ENCODE data around the gene RELN. TPM values are rescaled to one million over a fixed set of nuclear protein-coding genes. Genes with fewer than 3 reads are reported as not detected.

Gene RELN
- polyA plus RNA-seq, 1 donor: 3.5 TPM

GRCh38 chr7:103569621-103570305, 419.7 kb downstream of the RELN start:
- no peak for DNase-seq (ENCODE audit: low read depth)

DNA sequence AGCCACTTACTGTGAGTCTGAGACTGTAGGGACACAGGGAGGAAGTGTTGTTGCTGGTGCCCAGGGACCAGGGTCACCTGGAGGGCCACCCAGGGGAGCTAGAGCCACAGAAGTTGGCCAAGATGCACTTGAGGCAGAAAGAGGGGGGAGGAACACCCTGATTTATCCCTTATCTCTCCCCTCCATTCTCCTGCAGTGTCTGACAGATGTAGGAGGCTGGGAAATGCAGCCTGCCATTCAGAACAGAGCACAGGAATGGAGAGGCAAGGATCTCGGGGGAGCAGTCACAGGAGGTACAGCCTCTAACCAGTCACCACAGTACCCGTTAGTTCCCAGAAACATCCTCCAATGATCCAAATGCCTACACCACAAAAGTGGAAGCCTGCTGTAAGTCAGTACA, 425.0 kb downstream of the RELN start:
- DNase-seq (ENCODE audit: low read depth): no peak

- DNase-seq (ENCODE audit: low read depth): no peak
Measured at GRCh38 chr7:103560136-103560535, 429.3 kb downstream of the RELN start.

- no peak for DNase-seq (ENCODE audit: low read depth)
Measured at GRCh38 chr7:103551016-103551415, 438.4 kb downstream of the RELN start.

GRCh38 chr7:103549786-103550185, 439.7 kb downstream of the RELN start:
- no peak for DNase-seq (ENCODE audit: low read depth)

GRCh38 chr7:103547451-103548284, 441.8 kb downstream of the RELN start:
- no peak for DNase-seq (ENCODE audit: low read depth)

GRCh38 chr7:103542470-103542869, 447.0 kb downstream of the RELN start:
- no peak for DNase-seq (ENCODE audit: low read depth)

DNA sequence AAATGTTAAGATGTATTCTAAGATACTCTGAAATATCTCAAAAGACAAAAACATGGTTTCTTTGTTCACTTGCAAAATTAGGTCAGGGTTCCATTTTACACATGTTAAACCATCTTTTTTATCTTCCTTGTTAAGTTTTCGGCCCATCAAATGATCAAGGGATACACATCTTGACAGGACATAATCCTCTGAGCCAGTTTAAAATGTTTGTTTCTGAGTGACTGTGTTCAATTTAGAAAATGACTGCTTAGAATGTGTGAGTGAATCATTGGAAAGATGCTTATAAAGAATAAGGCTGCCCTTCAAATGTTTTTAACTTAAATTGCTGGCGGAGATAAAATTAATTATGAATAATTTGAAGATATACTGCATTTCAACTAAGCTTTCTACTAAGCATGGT, 447.5 kb downstream of the RELN start:
- DNase-seq (ENCODE audit: low read depth): no peak

DNA sequence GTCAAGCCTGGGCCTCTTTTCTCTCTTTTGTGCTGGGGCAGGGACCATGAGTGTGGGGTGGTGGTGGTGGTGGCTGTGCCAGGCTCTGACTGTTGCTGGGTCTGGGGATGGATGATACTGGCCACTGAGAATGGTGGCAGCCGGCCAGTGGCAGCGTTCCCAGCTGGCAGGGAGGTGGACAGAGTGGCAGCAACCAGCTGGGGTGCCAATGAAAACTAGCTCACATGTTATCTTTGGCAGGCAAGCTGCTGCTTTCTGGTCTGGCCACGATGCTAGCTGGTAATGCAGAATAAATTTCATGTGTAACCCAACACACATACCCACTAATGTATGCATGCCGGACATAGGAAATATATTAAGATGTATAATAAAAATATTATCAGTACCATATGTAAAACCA, 448.4 kb downstream of the RELN start:
- no peak for DNase-seq (ENCODE audit: low read depth)

- no peak for DNase-seq (ENCODE audit: low read depth)
Measured at GRCh38 chr7:103540338-103540737, 449.1 kb downstream of the RELN start.

DNA sequence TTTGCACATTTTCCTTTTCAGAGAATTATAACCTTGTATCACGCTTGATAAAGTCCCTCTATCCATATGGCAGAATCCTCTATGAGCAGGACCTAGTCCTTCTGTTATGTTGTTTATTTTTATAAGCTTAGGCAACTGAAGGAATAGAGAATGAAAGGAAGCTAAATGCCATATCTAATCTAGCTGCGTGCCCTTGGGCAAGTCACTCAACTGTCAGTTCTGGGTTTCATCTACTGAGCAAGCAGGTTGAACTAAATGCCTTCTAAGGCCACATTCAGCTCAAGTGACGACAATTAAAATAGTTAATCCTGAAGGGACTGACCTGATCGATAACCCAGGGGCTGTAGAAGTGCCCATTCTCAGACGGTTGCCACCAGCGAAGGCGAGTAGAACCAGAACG, 449.6 kb downstream of the RELN start:
- DNase-seq (ENCODE audit: low read depth): no peak

GRCh38 chr7:103538964-103539709, 450.3 kb downstream of the RELN start:
- no peak for DNase-seq (ENCODE audit: low read depth)

DNA sequence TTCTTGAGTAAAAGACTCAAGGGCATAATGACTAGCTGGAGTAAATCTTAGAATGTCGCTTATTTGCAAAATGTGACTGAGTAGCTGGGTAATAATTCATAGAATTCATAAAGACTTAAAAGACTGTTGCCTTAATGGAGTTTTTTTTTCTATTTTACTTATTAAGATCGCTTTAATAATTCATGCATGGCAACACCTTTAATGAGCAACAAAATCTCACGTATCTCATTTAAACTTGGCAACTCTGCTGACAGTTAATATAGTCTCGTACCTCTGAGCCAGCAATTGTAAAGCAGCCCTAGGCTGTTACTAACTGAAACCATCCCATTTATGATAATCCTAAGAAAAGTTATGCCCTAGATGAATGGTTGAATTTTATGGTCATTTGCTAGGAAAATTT, 455.7 kb downstream of the RELN start:
- no peak for DNase-seq (ENCODE audit: low read depth)

GRCh38 chr7:103532955-103533354, 456.5 kb downstream of the RELN start:
- no peak for DNase-seq (ENCODE audit: low read depth)

GRCh38 chr7:103528152-103528551, 461.3 kb downstream of the RELN start:
- DNase-seq (ENCODE audit: low read depth): no peak

- DNase-seq (ENCODE audit: low read depth): no peak
Measured at GRCh38 chr7:103525937-103526336, 463.5 kb downstream of the RELN start.

DNA sequence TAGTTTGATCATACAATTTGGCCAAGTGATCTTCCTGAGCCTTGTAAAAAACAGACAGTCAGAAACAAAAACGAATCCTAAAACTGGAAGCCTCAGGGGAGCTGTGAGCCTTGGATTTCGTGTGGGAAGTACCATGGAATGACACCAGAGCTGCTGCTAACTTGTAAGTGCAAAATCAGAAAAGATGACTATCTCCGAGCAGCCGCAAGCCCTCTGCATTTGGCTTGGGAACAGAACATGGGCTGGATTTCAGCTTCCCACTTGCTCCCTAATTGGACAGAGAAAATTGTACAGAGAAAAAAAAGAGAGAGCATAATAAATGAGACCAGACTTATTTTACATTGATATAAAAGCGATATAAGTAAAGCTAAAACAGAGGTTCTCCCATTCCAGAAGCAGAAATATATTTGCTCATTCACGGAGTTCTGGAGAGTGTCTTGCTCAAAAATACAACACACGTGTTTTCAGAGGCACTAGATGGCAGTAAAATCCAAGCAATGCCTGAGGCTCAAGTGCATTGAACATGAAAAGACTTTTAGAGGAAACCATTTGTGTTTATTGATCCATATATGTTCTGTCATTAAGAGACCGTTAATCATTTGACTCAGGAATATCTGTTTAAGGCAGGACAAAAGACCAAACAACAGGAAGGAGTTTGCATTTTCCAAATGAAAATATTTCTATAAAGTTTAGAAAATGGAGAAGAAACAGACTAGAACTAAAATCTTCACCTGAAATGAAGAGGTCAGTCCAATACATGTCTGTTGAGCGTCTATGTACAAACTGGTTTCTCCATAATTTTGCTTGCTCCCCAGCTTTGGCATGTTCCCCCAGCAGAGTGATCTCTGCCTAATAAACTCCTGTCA, 465.2 kb downstream of the RELN start:
- no peak for DNase-seq (ENCODE audit: low read depth)

GRCh38 chr7:103521937-103522336, 467.5 kb downstream of the RELN start:
- no peak for DNase-seq (ENCODE audit: low read depth)

DNA sequence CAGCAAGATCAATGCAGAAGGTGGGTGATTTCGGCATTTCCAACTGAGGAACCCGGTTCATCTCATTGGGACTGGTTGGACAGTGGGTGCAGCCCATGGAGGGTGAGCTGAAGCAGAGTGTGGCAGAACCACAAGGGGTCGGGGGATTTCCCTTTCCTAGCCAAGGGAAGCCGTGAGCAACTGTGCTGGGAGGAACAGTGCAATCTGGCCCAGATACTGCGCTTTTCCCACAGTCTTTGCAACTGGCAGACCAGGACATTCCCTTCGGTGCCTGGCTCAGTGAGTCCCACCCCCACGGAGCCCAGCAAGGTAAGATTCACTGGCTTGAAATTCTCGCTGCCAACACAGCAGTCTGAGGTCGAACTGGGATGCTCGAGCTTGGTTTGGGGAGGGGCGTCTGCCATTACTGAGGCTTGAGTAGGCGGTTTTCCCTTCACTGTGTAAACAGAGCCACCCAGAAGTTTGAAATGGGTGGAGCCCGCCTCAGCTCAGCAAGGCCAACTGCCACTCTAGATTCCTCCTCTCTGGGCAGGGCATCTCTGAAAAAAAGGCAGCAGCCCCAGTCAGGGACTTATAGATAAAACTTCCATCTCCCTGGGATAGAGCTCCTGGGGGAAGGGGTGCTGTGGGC, 484.8 kb downstream of the RELN start:
- no peak for DNase-seq (ENCODE audit: low read depth)

- DNase-seq (ENCODE audit: low read depth): no peak
Measured at GRCh38 chr7:103501206-103501605, 488.3 kb downstream of the RELN start.

DNA sequence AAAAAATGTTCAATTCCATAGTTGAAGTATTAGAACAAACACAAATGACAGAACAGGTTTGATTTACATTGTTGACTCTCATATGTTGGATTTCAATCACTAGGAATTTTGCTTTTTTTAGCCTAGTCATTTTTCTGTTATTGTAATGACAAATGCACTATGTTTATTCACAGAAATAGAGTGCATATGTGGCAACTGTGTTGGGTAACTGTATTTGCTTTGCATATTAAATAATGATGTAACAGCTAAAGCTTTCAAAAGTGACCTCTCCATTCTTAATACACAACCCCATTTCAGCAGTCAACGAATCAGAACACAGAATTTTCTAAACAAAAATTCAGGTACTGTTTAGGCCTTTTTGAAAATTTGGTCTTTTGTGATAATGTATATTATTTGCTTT, 489.5 kb downstream of the RELN start:
- DNase-seq (ENCODE audit: low read depth): no peak

All from forelimb muscle (tissue), 1 donor.